AG09309 (cell line): ENCODE measurements around the gene DOCK2.

ENCODE experiments used
- DNase-seq: peaks from one replicate; pipeline ENCODE4 v3.0.0-alpha.2; 2010; ENCODE audit warnings: low read depth
- H3K4me3 ChIP-seq: 2 replicates; pipeline ENCODE4 v1.5.1; 2011; ENCODE audit warnings: mild to moderate bottlenecking, low read depth, low read length, moderate library complexity; ENCODE audit not compliant: control insufficient read depth
- TF ChIP-seq, protein P1 (sequence below): IDR thresholded peaks from 2 replicates; pipeline ENCODE4 v1.5.1; 2011; ENCODE audit warnings: mild to moderate bottlenecking, low read depth, low read length, inconsistent platforms; ENCODE audit not compliant: insufficient read depth, control insufficient read depth; ENCODE audit errors: missing control alignments

Gene DOCK2

DNA sequence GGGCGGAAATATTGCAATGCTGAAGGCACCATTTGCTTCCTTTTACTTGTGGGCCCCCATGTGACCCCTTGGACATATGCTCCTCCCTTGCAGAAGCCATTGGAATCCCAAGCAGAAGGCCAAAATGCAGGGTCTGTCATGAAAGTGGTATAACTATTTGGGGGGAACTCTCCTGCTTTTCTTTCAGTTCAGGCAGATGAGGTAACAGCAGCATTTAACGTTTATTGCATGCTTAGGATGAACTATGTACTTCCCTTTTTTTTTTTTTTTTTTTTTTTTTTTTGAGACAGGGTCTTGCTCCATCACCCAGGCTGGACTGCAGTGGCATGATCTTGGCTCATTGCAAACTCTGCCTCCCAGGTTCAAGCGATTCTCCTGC is 476.4 kb downstream of the DOCK2 start:
- TF ChIP-seq, protein P1, sequence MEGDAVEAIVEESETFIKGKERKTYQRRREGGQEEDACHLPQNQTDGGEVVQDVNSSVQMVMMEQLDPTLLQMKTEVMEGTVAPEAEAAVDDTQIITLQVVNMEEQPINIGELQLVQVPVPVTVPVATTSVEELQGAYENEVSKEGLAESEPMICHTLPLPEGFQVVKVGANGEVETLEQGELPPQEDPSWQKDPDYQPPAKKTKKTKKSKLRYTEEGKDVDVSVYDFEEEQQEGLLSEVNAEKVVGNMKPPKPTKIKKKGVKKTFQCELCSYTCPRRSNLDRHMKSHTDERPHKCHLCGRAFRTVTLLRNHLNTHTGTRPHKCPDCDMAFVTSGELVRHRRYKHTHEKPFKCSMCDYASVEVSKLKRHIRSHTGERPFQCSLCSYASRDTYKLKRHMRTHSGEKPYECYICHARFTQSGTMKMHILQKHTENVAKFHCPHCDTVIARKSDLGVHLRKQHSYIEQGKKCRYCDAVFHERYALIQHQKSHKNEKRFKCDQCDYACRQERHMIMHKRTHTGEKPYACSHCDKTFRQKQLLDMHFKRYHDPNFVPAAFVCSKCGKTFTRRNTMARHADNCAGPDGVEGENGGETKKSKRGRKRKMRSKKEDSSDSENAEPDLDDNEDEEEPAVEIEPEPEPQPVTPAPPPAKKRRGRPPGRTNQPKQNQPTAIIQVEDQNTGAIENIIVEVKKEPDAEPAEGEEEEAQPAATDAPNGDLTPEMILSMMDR: no peak
- no peak overlapping the region for H3K4me3 ChIP-seq
- DNase-seq: no peak

DNA sequence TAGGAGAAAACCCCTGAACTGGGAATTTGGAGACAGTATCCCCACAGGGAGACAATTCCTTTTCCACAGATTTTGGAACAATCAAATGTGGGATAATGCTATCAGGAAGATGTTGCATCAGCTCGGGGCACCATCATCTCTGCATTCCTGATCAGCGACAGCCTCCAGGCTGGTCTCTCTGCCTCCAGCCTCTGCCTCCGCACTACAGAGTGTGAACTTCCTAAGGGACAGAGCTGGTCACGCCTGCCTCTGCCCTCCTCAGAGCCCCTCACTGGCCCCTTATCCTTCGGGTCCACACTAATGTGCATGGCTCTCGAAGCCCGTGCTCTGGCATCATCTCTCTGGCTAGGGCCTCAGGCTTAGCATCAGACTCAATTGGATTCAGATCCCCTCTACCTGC is 477.2 kb downstream of the DOCK2 start:
- no peak for DNase-seq
- TF ChIP-seq, protein P1: no peak
- no peak overlapping the region for H3K4me3 ChIP-seq

DNA sequence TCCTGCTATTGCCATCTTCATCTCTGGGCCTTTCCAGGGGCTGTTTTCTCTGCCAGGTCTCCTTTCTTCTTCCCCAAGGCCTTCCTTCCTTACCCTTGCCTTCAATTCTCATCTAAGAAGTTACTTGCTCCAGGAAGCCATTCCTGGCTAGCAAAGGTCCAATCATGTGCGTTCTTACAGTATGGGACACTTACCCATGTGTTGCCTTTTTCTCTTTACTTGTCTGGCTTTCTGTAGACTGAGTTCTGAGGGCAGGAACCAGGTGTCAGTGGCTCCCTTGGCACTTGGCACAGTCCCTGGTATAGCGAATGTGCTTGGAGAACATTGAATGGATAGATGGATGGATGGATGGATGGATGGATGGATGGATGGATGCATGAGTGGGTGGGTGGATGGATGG is 478.9 kb downstream of the DOCK2 start:
- H3K4me3 ChIP-seq: no peak overlapping the region
- DNase-seq: no peak
- TF ChIP-seq, protein P1: no peak

DNA sequence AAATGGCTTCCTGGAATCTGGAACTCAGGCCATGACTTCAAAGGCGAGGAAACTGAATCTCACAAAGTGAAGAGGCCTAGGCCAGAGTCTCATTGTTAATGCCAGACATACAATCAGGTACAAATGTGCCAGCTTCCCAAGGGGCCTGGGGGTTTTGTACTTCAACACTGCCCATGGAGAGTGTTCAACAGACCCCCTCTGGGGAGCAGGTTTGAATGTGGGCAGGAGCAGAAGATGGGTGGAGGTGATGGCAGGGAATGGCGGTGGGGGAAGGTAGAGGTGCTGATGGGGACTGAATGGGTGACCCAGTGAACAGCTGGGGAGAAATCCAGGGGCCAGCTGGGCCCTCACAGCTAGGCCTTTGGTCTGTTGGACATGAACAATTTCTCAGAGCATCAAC is 480.7 kb downstream of the DOCK2 start:
- DNase-seq: no peak
- TF ChIP-seq, protein P1: no peak
- no peak overlapping the region for H3K4me3 ChIP-seq

DNA sequence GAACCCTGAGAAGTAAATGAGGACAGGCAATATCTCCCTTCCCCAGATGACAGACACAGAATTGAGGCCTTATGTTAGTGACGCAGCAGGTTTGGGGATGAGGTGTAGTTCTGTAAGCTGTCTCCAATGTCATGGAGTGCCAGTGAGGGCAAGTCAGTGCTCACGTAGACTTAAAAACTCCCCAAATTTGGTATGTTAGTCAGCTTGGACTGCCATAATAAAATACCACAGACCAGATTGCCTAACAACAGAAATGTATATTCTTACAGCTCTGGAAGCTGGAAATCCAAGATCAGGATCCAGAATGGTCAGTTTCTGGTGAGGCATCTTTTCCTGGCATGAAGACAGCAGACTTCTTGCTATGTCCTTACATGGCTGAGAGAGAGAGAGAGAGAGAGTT is 483.5 kb downstream of the DOCK2 start:
- TF ChIP-seq, protein P1: no peak
- H3K4me3 ChIP-seq: no peak overlapping the region
- DNase-seq: peak; percentile 91

DNA sequence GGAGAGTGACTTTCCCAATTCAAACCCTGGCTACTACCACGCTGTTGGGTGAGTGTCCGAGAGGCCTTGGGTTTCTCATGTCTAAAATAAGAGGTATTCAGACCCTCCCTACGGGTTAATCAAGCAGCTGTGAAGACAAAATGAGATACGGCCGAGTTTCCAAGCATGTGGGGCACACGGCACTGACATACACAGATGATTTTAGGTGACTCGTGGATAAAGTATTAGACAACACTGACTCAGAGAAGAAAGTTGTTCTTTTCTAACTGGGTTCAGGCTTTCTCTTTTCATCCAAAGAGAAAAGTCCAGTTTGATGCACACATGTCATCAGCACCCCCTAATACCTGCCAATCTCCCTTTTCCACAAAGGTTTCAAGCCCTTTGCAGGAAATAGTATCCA is 484.2 kb downstream of the DOCK2 start:
- TF ChIP-seq, protein P1: no peak
- peak; percentile 2 for DNase-seq
- no peak overlapping the region for H3K4me3 ChIP-seq

DNA sequence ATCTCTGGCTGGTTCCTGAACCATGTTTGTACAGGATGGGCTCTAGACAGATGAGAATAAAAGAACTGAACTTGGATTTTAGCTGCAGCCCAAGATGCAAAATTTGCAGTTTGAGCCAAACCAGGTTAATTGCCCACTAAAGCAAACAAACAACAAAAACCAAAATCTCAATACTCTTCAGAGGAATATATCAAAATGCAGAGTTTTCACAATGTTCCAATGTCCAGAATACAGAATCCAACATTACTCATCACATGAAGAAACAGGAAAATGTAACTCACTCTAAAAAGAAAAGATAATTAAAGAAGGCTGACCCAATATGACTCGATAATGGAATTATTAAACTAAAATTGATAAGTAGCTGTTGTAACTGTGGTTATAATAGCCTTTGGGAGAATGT is 489.0 kb downstream of the DOCK2 start:
- no peak for DNase-seq
- no peak overlapping the region for H3K4me3 ChIP-seq
- TF ChIP-seq, protein P1: no peak
